ENCODE results near the gene WIPF3. TPM values are rescaled to one million over a fixed set of nuclear protein-coding genes. Genes with fewer than 3 reads are reported as not detected.
A peak's percentile ranks its signal among the peaks of the same experiment; 100 is the strongest.

Gene WIPF3
- total and polyA plus RNA-seq, 4 donors = 0.20 to 2.8 (median 0.29) TPM

DNA sequence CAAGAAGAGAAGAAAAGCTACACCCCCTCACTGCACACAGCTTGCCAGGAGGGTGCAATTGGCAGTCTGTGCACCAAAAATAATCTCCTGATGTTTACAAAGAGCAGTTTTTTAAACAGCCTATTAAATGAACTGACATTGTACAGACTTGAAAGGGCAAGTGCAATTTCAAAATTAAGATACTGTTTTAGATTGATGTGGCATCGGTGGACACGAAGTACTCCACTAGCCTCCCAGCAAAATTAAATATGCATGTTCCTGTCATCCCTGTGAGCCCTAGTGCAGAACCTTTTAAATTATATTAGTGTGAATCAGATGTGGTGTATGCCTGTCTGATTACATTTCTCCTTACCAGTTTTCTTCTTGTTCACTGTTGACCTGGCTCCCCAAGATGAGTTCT is 87.9 kb downstream of the WIPF3 start:
- TF ChIP-seq, protein P1, sequence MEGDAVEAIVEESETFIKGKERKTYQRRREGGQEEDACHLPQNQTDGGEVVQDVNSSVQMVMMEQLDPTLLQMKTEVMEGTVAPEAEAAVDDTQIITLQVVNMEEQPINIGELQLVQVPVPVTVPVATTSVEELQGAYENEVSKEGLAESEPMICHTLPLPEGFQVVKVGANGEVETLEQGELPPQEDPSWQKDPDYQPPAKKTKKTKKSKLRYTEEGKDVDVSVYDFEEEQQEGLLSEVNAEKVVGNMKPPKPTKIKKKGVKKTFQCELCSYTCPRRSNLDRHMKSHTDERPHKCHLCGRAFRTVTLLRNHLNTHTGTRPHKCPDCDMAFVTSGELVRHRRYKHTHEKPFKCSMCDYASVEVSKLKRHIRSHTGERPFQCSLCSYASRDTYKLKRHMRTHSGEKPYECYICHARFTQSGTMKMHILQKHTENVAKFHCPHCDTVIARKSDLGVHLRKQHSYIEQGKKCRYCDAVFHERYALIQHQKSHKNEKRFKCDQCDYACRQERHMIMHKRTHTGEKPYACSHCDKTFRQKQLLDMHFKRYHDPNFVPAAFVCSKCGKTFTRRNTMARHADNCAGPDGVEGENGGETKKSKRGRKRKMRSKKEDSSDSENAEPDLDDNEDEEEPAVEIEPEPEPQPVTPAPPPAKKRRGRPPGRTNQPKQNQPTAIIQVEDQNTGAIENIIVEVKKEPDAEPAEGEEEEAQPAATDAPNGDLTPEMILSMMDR (IDR thresholded peaks at IDR 0.05; ENCODE audit: control extremely low read depth, extremely low read depth) = no peak
- Histone ChIP-seq H3K27ac (ENCODE audit: low read depth in 1 of 2, low read length in 1 of 2) (no peak overlapping the region), H3K9me3 (ENCODE audit: control insufficient read depth in 4 of 4, insufficient read depth in 3 of 4, low read length in 3 of 4) (peaks cover 0 to 6% (median 0%) of the 10 kb centered on the region in 4 donors), H3K9ac (ENCODE audit: insufficient read depth in 1 of 2, low read length in 2 of 2) (peak overlapping the region in 1 of 2 donors; percentile 23), H3K36me3 (ENCODE audit: control insufficient read depth in 4 of 4, insufficient read depth in 4 of 4, low read length in 4 of 4) (no peaks in the 10 kb centered on the region), H3K27me3 (ENCODE audit: control insufficient read depth in 3 of 3, insufficient read depth in 3 of 3, low read length in 2 of 3) (no peaks in the 10 kb centered on the region), H3K4me3 (no peak overlapping the region), H3K4me1 (ENCODE audit: control insufficient read depth in 5 of 5, insufficient read depth in 5 of 5, low read length in 5 of 5) (peaks cover 0 to 4% (median 3%) of the 10 kb centered on the region in 5 donors)
- DNase-seq (peak in 1 of 3 donors; percentile 15), ATAC-seq (ENCODE audit: insufficient read depth, low FRiP score) (no peak)
- 69 to 83% methylated on average over 2 of the region's 2 CpGs for WGBS, 2 donors

- no peak overlapping the region for H3K27ac ChIP-seq (ENCODE audit: low read depth in 1 of 2, low read length in 1 of 2)
- H3K4me3 ChIP-seq = no peak overlapping the region
- TF ChIP-seq, protein P1 (IDR thresholded peaks at IDR 0.05; ENCODE audit: control extremely low read depth, extremely low read depth) = no peak
- peaks cover 0 to 6% (median 0%) of the 10 kb centered on the region in 4 donors for H3K9me3 ChIP-seq (ENCODE audit: control insufficient read depth in 4 of 4, insufficient read depth in 3 of 4, low read length in 3 of 4)
- H3K4me1 ChIP-seq (ENCODE audit: control insufficient read depth in 5 of 5, insufficient read depth in 5 of 5, low read length in 5 of 5) = peaks cover 0 to 4% (median 3%) of the 10 kb centered on the region in 5 donors
- H3K36me3 ChIP-seq (ENCODE audit: control insufficient read depth in 4 of 4, insufficient read depth in 4 of 4, low read length in 4 of 4) = no peaks in the 10 kb centered on the region
- ATAC-seq (ENCODE audit: insufficient read depth, low FRiP score) (no peak), DNase-seq (no peak)
- no peak overlapping the region for H3K9ac ChIP-seq (ENCODE audit: insufficient read depth in 1 of 2, low read length in 2 of 2)
- no peaks in the 10 kb centered on the region for H3K27me3 ChIP-seq (ENCODE audit: control insufficient read depth in 3 of 3, insufficient read depth in 3 of 3, low read length in 2 of 3)
- WGBS, 2 donors = 77 to 78% methylated on average over 6 of the region's 6 CpGs
Observed at GRCh38 chr7:29895559-29895958, 89.3 kb downstream of the WIPF3 start.

GRCh38 chr7:29896685-29897411 is 90.5 kb downstream of the WIPF3 start:
- Histone ChIP-seq H3K27me3 (ENCODE audit: control insufficient read depth in 3 of 3, insufficient read depth in 3 of 3, low read length in 2 of 3) (no peaks in the 10 kb centered on the region), H3K9ac (ENCODE audit: insufficient read depth in 1 of 2, low read length in 2 of 2) (no peak overlapping the region), H3K4me1 (ENCODE audit: control insufficient read depth in 5 of 5, insufficient read depth in 5 of 5, low read length in 5 of 5) (peaks cover 0 to 4% (median 3%) of the 10 kb centered on the region in 5 donors), H3K9me3 (ENCODE audit: control insufficient read depth in 4 of 4, insufficient read depth in 3 of 4, low read length in 3 of 4) (peaks cover 0 to 6% (median 0%) of the 10 kb centered on the region in 4 donors), H3K36me3 (ENCODE audit: control insufficient read depth in 4 of 4, insufficient read depth in 4 of 4, low read length in 4 of 4) (no peaks in the 10 kb centered on the region), H3K4me3 (no peak overlapping the region), H3K27ac (ENCODE audit: low read depth in 1 of 2, low read length in 1 of 2) (no peak overlapping the region)
- TF ChIP-seq, protein P1 (IDR thresholded peaks at IDR 0.05; ENCODE audit: control extremely low read depth, extremely low read depth) = no peak
- ATAC-seq (ENCODE audit: insufficient read depth, low FRiP score) (no peak), DNase-seq (no peak)
- 92 to 95% methylated on average over 2 of the region's 2 CpGs for WGBS, 2 donors
